Fibroblast of skin of right quadriceps (primary cell): Measurements from ENCODE around the gene KCNMB2.
"Not testable (repeated sequence)": the region's sequence is repeated elsewhere in the genome, so short reads cannot be mapped to it uniquely, and the experiment has no call there.

ENCODE experiments used
- DNase-seq: peaks from one replicate; pipeline ENCODE4 v3.0.0-alpha.2; 2013

KCNMB2 gene

GRCh38 chr3:178707311-178708031 is 171.2 kb downstream of the KCNMB2 start:
- peak; percentile 2 for DNase-seq

- DNase-seq: peak; percentile 19
These were observed 172.8 kb downstream of the KCNMB2 start for GRCh38 chr3:178709051-178709450.

GRCh38 chr3:178711753-178712152 is 175.5 kb downstream of the KCNMB2 start:
- no peak for DNase-seq

- no peak for DNase-seq
These were observed 176.0 kb downstream of the KCNMB2 start for GRCh38 chr3:178712247-178712646.

GRCh38 chr3:178714925-178715832 is 178.9 kb downstream of the KCNMB2 start:
- peak; percentile 20 for DNase-seq

- peak; percentile 60 for DNase-seq
These were observed 182.9 kb downstream of the KCNMB2 start for GRCh38 chr3:178718995-178719635.

- no peak for DNase-seq
These were observed 196.6 kb downstream of the KCNMB2 start for GRCh38 chr3:178732824-178733223.

- DNase-seq: no peak
These were observed 198.9 kb downstream of the KCNMB2 start for GRCh38 chr3:178735032-178735674.

- no peak for DNase-seq
These were observed 200.1 kb downstream of the KCNMB2 start for GRCh38 chr3:178736300-178736699.

GRCh38 chr3:178739720-178740119 is 203.5 kb downstream of the KCNMB2 start:
- no peak for DNase-seq

GRCh38 chr3:178741020-178741419 is 204.8 kb downstream of the KCNMB2 start:
- DNase-seq: no peak

- DNase-seq: no peak
These were observed 207.1 kb downstream of the KCNMB2 start for GRCh38 chr3:178743297-178743696.

GRCh38 chr3:178745861-178746655 is 209.8 kb downstream of the KCNMB2 start:
- DNase-seq: not testable (repeated sequence)

- no peak for DNase-seq
These were observed 212.6 kb downstream of the KCNMB2 start for GRCh38 chr3:178748874-178749273.

GRCh38 chr3:178749471-178749870 is 213.2 kb downstream of the KCNMB2 start:
- DNase-seq: no peak

- no peak for DNase-seq
These were observed 214.5 kb downstream of the KCNMB2 start for GRCh38 chr3:178750639-178751300.

- DNase-seq: no peak
These were observed 216.6 kb downstream of the KCNMB2 start for GRCh38 chr3:178752843-178753242.

- DNase-seq: no peak
These were observed 218.7 kb downstream of the KCNMB2 start for GRCh38 chr3:178754852-178755510.

- DNase-seq: no peak
These were observed 224.8 kb downstream of the KCNMB2 start for GRCh38 chr3:178761024-178761423.

GRCh38 chr3:178761461-178761860 is 225.2 kb downstream of the KCNMB2 start:
- DNase-seq: no peak

- DNase-seq: no peak
These were observed 226.1 kb downstream of the KCNMB2 start for GRCh38 chr3:178762385-178762784.
